GM12874 (cell line): Measurements from ENCODE around the gene ZNF460.

Experiments used
- CTCF ChIP-seq: IDR thresholded peaks from 2 replicates; pipeline ENCODE4 v1.5.1; 2011; ENCODE audit warnings: low read depth, mild to moderate bottlenecking, control low read depth, low read length, moderate library complexity; ENCODE audit not compliant: insufficient read depth

ZNF460 gene

DNA sequence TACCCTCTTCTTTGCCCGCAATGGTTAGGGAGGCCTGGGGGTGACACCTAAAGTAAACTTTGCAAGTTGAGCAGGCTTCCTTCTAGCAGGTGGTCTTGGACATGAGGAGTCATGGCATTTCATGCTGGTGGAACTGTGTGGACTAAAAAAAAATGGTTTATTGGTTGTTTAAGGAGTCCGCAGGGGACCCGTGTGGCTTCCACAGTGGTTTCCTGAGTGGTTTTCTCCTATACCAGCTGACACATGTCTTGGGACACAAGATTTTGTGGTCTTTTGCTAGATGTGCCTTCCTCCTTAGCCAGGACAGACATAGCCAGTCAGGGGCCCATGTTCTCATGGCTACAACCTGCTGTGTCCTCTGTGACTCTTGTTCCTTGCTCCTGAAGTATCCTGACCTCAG is 41.5 kb downstream of the ZNF460 start:
- TF ChIP-seq CTCF: no peak

GRCh38 chr19:57324992-57325391 is 44.7 kb downstream of the ZNF460 start:
- TF ChIP-seq CTCF: no peak

GRCh38 chr19:57327993-57328392 is 47.7 kb downstream of the ZNF460 start:
- no peak for TF ChIP-seq CTCF

- TF ChIP-seq CTCF: no peak
Measured at GRCh38 chr19:57334191-57334590, 53.9 kb downstream of the ZNF460 start.

DNA sequence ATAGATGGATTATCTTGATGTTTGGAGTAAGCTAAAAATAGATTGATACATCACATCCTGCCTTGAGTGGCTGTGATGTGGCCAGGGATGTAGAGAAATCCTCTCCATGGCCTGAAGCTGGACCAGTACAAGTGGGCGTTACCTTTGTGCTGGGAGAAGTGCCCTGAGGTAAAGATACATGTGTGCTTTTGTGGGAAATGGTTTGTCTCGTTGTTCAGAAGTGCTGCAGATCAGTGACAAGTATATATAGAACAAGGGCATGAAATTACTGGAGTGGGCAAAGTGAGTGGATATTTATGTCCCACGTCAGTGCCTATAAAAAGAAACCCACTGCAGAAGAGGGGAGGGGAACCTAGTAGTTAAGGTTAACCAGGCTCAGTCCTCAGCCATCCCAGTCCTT is 58.6 kb downstream of the ZNF460 start:
- TF ChIP-seq CTCF: no peak

DNA sequence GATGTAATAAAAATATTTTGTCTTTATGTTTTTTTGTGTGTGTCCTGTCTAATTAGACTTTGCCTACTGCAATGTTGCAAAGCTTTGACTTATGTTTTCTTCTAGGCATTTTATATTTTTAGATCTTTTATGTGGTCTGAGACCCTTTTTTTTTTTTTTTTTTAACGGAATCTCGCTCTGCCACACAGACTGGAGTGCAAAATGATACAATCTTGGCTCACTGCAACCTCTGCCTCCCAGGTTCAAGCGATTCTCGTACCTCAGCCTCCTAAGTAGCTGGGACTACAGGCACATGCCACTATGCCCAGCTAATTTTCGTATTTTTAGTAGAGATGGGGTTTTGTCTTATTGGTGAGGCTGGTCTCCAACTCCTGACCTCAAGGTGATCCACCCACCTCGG is 62.3 kb downstream of the ZNF460 start:
- TF ChIP-seq CTCF: no peak
